Neural cell (in vitro differentiated cells): ENCODE measurements around the gene PRODH.
"Not testable (repeated sequence)": the region's sequence is repeated elsewhere in the genome, so short reads cannot be mapped to it uniquely, and the experiment has no call there.

Experiments
- CTCF ChIP-seq: fragments of 450-650 bp; IDR thresholded peaks from 2 replicates; pipeline ENCODE4 v1.5.1; 2014; ENCODE audit warnings: antibody characterized with exemption, mild to moderate bottlenecking, moderate library complexity; ENCODE audit not compliant: poor library complexity, severe bottlenecking
- EP300 ChIP-seq: fragments of 450-650 bp; conservative IDR thresholded peaks from 2 replicates; pipeline ENCODE4 v1.6.1; 2014; ENCODE audit warnings: antibody characterized with exemption, mild to moderate bottlenecking, moderate library complexity; ENCODE audit not compliant: poor library complexity, severe bottlenecking
- POLR2AphosphoS5 ChIP-seq: IDR thresholded peaks from 2 replicates; pipeline ENCODE4 v1.6.1; 2012
- RAD21 ChIP-seq: fragments of 450-650 bp; conservative IDR thresholded peaks from 2 replicates; pipeline ENCODE4 v1.6.1; 2014; ENCODE audit warnings: antibody characterized with exemption, mild to moderate bottlenecking, moderate library complexity
- TAF1 ChIP-seq: IDR thresholded peaks from 2 replicates; pipeline ENCODE4 v1.6.1; 2012; ENCODE audit warnings: low read depth

GRCh38 chr22:18958321-18958705, 22.2 kb upstream of the PRODH start:
- not testable (repeated sequence) for TF ChIP-seq CTCF, RAD21, POLR2AphosphoS5, EP300, TAF1
